ENCODE data around the gene NAALADL2. TPM values are rescaled to one million over a fixed set of nuclear protein-coding genes. Genes with fewer than 3 reads are reported as not detected.

NAALADL2 gene
- total and polyA plus RNA-seq, 2 donors = 0.68 to 4.9 TPM

- no peak overlapping the region for H3K27ac ChIP-seq (ENCODE audit: low read depth in 1 of 2, low read length in 1 of 2)
- no peak for DNase-seq (ENCODE audit: low read depth in 6 of 9, low spot score in 9 of 9)
These were observed 813.1 kb downstream of the NAALADL2 start for GRCh38 chr3:175672119-175672689.

GRCh38 chr3:175679568-175679967 lies 820.4 kb downstream of the NAALADL2 start:
- DNase-seq (ENCODE audit: low read depth in 6 of 9, low spot score in 9 of 9) = no peak
- WGBS = 96% methylated on average over 3 of the region's 3 CpGs
- Histone ChIP-seq H3K9me3 (ENCODE audit: control insufficient read depth in 2 of 2, insufficient read depth in 1 of 2, low read length in 1 of 2) (no peaks in the 10 kb centered on the region), H3K4me1 (ENCODE audit: control insufficient read depth in 2 of 2, insufficient read depth in 2 of 2, low read length in 2 of 2) (no peaks in the 10 kb centered on the region), H3K36me3 (ENCODE audit: control insufficient read depth in 2 of 2, insufficient read depth in 2 of 2, low read length in 1 of 2) (no peaks in the 10 kb centered on the region), H3K27ac (ENCODE audit: low read depth in 1 of 2, low read length in 1 of 2) (no peak overlapping the region), H3K27me3 (ENCODE audit: control insufficient read depth in 2 of 2, insufficient read depth in 1 of 2, low read length in 1 of 2) (no peaks in the 10 kb centered on the region), H3K4me3 (ENCODE audit: low read length in 2 of 2) (no peak overlapping the region)

More at GRCh38 chr3:175672119-175672689, 813.1 kb downstream of the NAALADL2 start:
- H3K27me3 ChIP-seq (ENCODE audit: control insufficient read depth in 2 of 2, insufficient read depth in 1 of 2, low read length in 1 of 2) = no peaks in the 10 kb centered on the region
- no peaks in the 10 kb centered on the region for H3K9me3 ChIP-seq (ENCODE audit: control insufficient read depth in 2 of 2, insufficient read depth in 1 of 2, low read length in 1 of 2)
- 91% methylated on average over 6 of the region's 6 CpGs for whole genome bisulfite sequencing
- no peaks in the 10 kb centered on the region for H3K36me3 ChIP-seq (ENCODE audit: control insufficient read depth in 2 of 2, insufficient read depth in 2 of 2, low read length in 1 of 2)
- no peak overlapping the region for H3K4me3 ChIP-seq (ENCODE audit: low read length in 2 of 2)
- no peaks in the 10 kb centered on the region for H3K4me1 ChIP-seq (ENCODE audit: control insufficient read depth in 2 of 2, insufficient read depth in 2 of 2, low read length in 2 of 2)

GRCh38 chr3:175692256-175692655 lies 833.1 kb downstream of the NAALADL2 start:
- Histone ChIP-seq H3K9me3 (ENCODE audit: control insufficient read depth in 2 of 2, insufficient read depth in 1 of 2, low read length in 1 of 2) (no peaks in the 10 kb centered on the region), H3K4me1 (ENCODE audit: control insufficient read depth in 2 of 2, insufficient read depth in 2 of 2, low read length in 2 of 2) (no peaks in the 10 kb centered on the region), H3K36me3 (ENCODE audit: control insufficient read depth in 2 of 2, insufficient read depth in 2 of 2, low read length in 1 of 2) (no peaks in the 10 kb centered on the region), H3K27ac (ENCODE audit: low read depth in 1 of 2, low read length in 1 of 2) (no peak overlapping the region), H3K27me3 (ENCODE audit: control insufficient read depth in 2 of 2, insufficient read depth in 1 of 2, low read length in 1 of 2) (no peaks in the 10 kb centered on the region), H3K4me3 (ENCODE audit: low read length in 2 of 2) (no peak overlapping the region)
- 93% methylated on average over 2 of the region's 2 CpGs for WGBS
- no peak for DNase-seq (ENCODE audit: low read depth in 6 of 9, low spot score in 9 of 9)

GRCh38 chr3:175695251-175695650 lies 836.1 kb downstream of the NAALADL2 start:
- Histone ChIP-seq H3K4me1 (ENCODE audit: control insufficient read depth in 2 of 2, insufficient read depth in 2 of 2, low read length in 2 of 2) (no peaks in the 10 kb centered on the region), H3K27ac (ENCODE audit: low read depth in 1 of 2, low read length in 1 of 2) (no peak overlapping the region), H3K36me3 (ENCODE audit: control insufficient read depth in 2 of 2, insufficient read depth in 2 of 2, low read length in 1 of 2) (no peaks in the 10 kb centered on the region), H3K4me3 (ENCODE audit: low read length in 2 of 2) (no peak overlapping the region), H3K9me3 (ENCODE audit: control insufficient read depth in 2 of 2, insufficient read depth in 1 of 2, low read length in 1 of 2) (no peaks in the 10 kb centered on the region), H3K27me3 (ENCODE audit: control insufficient read depth in 2 of 2, insufficient read depth in 1 of 2, low read length in 1 of 2) (no peaks in the 10 kb centered on the region)
- 89% methylated on average over 1 of the region's 1 CpG for WGBS
- no peak for DNase-seq (ENCODE audit: low read depth in 6 of 9, low spot score in 9 of 9)

GRCh38 chr3:175702956-175703355 lies 843.8 kb downstream of the NAALADL2 start:
- Histone ChIP-seq H3K4me1 (ENCODE audit: control insufficient read depth in 2 of 2, insufficient read depth in 2 of 2, low read length in 2 of 2) (no peaks in the 10 kb centered on the region), H3K27ac (ENCODE audit: low read depth in 1 of 2, low read length in 1 of 2) (no peak overlapping the region), H3K27me3 (ENCODE audit: control insufficient read depth in 2 of 2, insufficient read depth in 1 of 2, low read length in 1 of 2) (no peaks in the 10 kb centered on the region), H3K9me3 (ENCODE audit: control insufficient read depth in 2 of 2, insufficient read depth in 1 of 2, low read length in 1 of 2) (no peaks in the 10 kb centered on the region), H3K36me3 (ENCODE audit: control insufficient read depth in 2 of 2, insufficient read depth in 2 of 2, low read length in 1 of 2) (no peaks in the 10 kb centered on the region), H3K4me3 (ENCODE audit: low read length in 2 of 2) (no peak overlapping the region)
- DNase-seq (ENCODE audit: low read depth in 6 of 9, low spot score in 9 of 9) = no peak

GRCh38 chr3:175704366-175705055 lies 845.4 kb downstream of the NAALADL2 start:
- no peaks in the 10 kb centered on the region for H3K27me3 ChIP-seq (ENCODE audit: control insufficient read depth in 2 of 2, insufficient read depth in 1 of 2, low read length in 1 of 2)
- 92% methylated on average over 6 of the region's 6 CpGs for WGBS
- no peaks in the 10 kb centered on the region for H3K4me1 ChIP-seq (ENCODE audit: control insufficient read depth in 2 of 2, insufficient read depth in 2 of 2, low read length in 2 of 2)
- H3K27ac ChIP-seq (ENCODE audit: low read depth in 1 of 2, low read length in 1 of 2) = no peak overlapping the region
- H3K9me3 ChIP-seq (ENCODE audit: control insufficient read depth in 2 of 2, insufficient read depth in 1 of 2, low read length in 1 of 2) = no peaks in the 10 kb centered on the region
- no peak for DNase-seq (ENCODE audit: low read depth in 6 of 9, low spot score in 9 of 9)
- H3K36me3 ChIP-seq (ENCODE audit: control insufficient read depth in 2 of 2, insufficient read depth in 2 of 2, low read length in 1 of 2) = no peaks in the 10 kb centered on the region
- H3K4me3 ChIP-seq (ENCODE audit: low read length in 2 of 2) = no peak overlapping the region

- H3K4me3 ChIP-seq (ENCODE audit: low read length in 2 of 2) = no peak overlapping the region
These were observed 854.1 kb downstream of the NAALADL2 start for GRCh38 chr3:175713268-175713667.

GRCh38 chr3:175716446-175716845 lies 857.3 kb downstream of the NAALADL2 start:
- WGBS = 90% methylated on average over 2 of the region's 2 CpGs
- H3K27me3 ChIP-seq (ENCODE audit: control insufficient read depth in 2 of 2, insufficient read depth in 1 of 2, low read length in 1 of 2) = no peaks in the 10 kb centered on the region
- H3K4me3 ChIP-seq (ENCODE audit: low read length in 2 of 2) = no peak overlapping the region
- no peak for DNase-seq (ENCODE audit: low read depth in 6 of 9, low spot score in 9 of 9)
- no peaks in the 10 kb centered on the region for H3K36me3 ChIP-seq (ENCODE audit: control insufficient read depth in 2 of 2, insufficient read depth in 2 of 2, low read length in 1 of 2)
- no peak overlapping the region for H3K27ac ChIP-seq (ENCODE audit: low read depth in 1 of 2, low read length in 1 of 2)
- H3K4me1 ChIP-seq (ENCODE audit: control insufficient read depth in 2 of 2, insufficient read depth in 2 of 2, low read length in 2 of 2) = no peaks in the 10 kb centered on the region
- no peaks in the 10 kb centered on the region for H3K9me3 ChIP-seq (ENCODE audit: control insufficient read depth in 2 of 2, insufficient read depth in 1 of 2, low read length in 1 of 2)

More at GRCh38 chr3:175713268-175713667, 854.1 kb downstream of the NAALADL2 start:
- no peaks in the 10 kb centered on the region for H3K4me1 ChIP-seq (ENCODE audit: control insufficient read depth in 2 of 2, insufficient read depth in 2 of 2, low read length in 2 of 2)
- no peak for DNase-seq (ENCODE audit: low read depth in 6 of 9, low spot score in 9 of 9)
- no peak overlapping the region for H3K27ac ChIP-seq (ENCODE audit: low read depth in 1 of 2, low read length in 1 of 2)
- H3K9me3 ChIP-seq (ENCODE audit: control insufficient read depth in 2 of 2, insufficient read depth in 1 of 2, low read length in 1 of 2) = no peaks in the 10 kb centered on the region
- H3K27me3 ChIP-seq (ENCODE audit: control insufficient read depth in 2 of 2, insufficient read depth in 1 of 2, low read length in 1 of 2) = no peaks in the 10 kb centered on the region
- H3K36me3 ChIP-seq (ENCODE audit: control insufficient read depth in 2 of 2, insufficient read depth in 2 of 2, low read length in 1 of 2) = no peaks in the 10 kb centered on the region

GRCh38 chr3:175726228-175726627 lies 867.1 kb downstream of the NAALADL2 start:
- Histone ChIP-seq H3K36me3 (ENCODE audit: control insufficient read depth in 2 of 2, insufficient read depth in 2 of 2, low read length in 1 of 2) (no peaks in the 10 kb centered on the region), H3K4me1 (ENCODE audit: control insufficient read depth in 2 of 2, insufficient read depth in 2 of 2, low read length in 2 of 2) (no peaks in the 10 kb centered on the region), H3K9me3 (ENCODE audit: control insufficient read depth in 2 of 2, insufficient read depth in 1 of 2, low read length in 1 of 2) (no peaks in the 10 kb centered on the region), H3K27ac (ENCODE audit: low read depth in 1 of 2, low read length in 1 of 2) (no peak overlapping the region), H3K27me3 (ENCODE audit: control insufficient read depth in 2 of 2, insufficient read depth in 1 of 2, low read length in 1 of 2) (no peaks in the 10 kb centered on the region), H3K4me3 (ENCODE audit: low read length in 2 of 2) (no peak overlapping the region)
- WGBS = 82% methylated on average over 1 of the region's 1 CpG
- DNase-seq (ENCODE audit: low read depth in 6 of 9, low spot score in 9 of 9) = no peak

Measured in thymus (tissue), 11 donors.